Measurements from ENCODE around the gene SHISA3.
"Not testable (repeated sequence)": the region's sequence is repeated elsewhere in the genome, so short reads cannot be mapped to it uniquely, and the experiment has no call there.

Gene SHISA3

DNA sequence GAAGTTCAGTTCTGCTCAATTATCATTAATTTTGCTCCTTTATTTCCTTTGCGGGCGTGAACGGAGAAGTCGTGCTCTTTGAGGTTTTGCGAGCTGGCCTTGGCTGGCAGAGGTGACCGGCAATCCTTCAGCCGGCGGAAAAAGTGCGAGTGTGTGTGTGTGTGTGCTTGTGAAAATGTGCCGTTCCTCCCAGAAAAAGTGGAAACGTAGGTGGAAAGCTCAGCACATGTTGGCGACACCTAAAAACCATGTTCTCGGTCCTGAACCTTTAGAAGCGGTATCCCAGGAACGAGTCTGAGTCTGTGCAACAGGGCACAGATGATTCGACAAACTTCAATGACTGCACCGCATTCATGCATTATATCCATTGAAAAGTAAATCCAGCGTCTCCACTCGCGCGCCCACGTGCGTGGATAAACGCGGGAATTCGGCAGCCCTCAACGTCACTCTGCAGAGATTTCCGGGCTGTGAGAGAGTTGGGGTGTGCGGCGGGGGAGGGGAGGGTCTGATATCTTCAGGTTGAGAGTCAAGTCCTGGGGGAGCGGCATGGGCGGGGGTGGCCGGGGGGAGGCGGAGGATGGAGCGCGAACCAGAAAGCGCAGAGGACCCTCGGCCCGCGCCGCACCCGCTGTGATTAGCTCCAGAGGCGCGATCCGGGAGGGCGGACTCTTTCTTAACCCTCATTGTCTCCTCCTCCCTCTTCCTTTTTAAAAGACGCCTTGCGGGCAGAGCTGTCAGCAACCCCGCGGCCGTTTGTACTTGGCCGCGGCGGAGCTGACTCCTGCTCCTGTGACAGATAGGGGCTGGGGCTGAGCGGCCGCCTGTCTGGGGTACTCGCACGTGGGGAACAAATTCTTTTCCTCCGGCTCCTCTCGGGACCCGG, at the start of gene SHISA3:
Gene SHISA3, plus strand, starts transcription at position 737 of the 883 bp plus-strand sequence. CDS start 569 bp downstream, outside the sequence.
- peak; percentile 48 for DNase-seq (ENCODE audit: low read depth, low spot score)

DNA sequence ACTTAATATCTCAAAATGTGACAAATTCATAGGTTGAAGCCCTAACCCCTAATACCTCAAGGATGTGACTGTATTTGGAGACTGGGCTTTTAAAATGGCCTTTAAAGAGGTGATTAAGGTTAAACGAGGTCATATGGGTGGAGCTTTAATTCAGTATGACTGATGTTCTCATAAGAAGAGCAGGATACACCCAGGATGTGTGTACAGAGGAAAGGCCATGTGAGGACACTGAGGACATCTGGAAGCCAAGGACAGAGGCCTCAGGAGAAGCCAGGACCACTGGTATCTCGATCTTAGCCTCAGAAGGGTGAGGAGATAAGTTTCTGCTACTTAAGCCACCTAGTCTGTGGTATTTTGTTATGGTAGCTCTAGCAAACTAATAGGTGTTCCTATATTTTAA, 49.0 kb upstream of the SHISA3 start:
- DNase-seq (ENCODE audit: low read depth, low spot score): no peak

DNA sequence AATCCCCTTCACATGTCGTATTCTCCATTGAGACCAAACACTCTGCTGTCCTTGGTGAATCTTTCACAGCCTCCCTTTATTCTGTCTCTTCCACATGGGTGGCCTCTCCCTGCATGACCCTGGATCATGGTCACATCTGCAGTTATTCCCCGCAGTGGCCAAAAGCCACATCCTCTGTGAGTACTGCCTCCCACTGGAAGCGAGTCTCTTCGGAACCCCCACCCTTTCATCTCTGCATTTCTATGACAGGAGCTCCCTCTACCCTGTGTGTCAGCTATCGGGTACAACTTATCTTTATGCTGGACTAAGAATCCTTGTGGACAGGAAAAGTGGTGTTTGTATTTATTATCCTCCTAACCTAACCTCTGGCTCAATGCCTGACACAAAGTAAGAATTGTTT, 48.6 kb upstream of the SHISA3 start:
- DNase-seq (ENCODE audit: low read depth, low spot score): no peak

DNA sequence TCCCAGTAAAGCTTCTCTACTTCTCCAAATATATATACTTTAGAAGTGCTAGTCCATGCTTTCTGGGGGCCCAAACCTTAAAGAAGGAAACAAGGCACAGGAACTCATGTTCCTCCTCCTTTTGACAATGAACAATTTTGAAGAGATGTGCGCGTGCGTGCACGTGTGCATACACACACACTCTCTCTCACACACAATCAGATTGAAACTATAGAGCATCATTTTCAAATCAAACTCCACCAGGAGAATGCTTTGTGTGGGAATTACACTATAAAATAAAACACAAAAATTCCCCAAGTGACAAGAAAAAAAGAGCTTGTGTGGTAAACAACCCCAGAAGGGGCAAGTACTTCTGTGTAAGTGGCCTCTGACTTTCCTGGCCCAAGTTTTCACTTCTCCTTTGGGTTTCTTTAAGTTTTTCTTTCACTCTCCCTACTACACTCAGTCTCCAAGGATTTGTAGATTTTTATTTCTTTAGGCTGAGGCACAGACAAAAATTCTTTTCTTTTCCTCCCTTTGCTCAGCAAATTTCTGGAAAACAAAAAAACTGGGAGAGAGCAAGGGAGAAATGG, 46.6 kb upstream of the SHISA3 start:
- no peak for DNase-seq (ENCODE audit: low read depth, low spot score)

DNA sequence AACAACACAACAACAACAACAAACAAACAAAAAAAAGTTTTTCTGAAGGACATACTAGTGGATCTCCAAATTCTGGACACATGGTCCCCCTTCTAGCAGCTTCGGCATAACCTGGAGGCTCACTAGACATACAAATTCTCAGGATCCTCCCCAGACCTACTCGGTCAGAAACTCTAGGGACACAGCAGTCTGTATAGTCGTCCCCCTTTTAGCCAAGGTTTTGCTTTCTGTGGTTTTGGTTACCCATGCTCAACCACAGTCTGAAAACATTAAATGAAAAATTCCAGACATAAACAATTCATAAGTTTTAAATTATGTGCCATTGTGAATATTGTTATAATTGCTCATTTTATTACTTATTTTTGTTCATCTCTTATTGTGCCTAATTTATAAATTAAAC, 45.2 kb upstream of the SHISA3 start:
- no peak for DNase-seq (ENCODE audit: low read depth, low spot score)

DNA sequence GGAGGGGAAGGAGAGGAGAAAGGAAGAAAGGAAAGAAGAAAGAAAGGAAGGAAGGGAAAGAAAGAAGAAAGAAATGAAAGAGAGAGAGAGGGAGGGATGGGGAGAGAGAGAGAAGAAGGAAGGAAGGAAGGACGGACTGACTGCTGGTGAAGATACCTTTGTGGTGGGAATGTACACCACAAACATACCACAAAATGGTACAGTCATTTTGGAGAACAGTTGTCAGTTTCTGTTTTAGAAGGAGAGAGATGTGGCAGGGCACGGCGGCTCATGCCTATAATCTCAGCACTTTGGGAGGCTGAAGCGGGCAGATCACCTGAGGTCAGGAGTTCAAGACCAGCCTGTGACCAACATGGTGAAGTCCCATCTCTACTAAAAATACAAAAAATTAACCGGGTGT, 40.0 kb upstream of the SHISA3 start:
- no peak for DNase-seq (ENCODE audit: low read depth, low spot score)

DNA sequence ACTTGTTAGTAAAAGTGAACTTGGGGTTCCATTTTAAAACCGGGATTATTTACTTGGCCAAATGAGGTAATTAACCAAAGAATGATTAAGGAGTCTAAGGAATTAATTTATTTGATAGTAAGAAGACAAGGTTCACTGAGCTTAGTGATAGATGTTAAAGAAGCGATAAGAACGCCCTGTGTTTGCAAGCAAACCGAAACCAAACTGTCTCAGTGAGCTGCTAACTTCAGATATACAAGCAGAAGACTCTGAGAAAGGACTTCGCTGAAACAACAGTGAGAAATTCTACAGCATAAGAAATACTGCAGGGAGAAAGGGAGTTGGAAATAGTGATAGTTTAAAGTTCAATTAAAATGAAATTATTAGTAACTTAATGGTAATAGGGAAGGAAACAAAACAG, 37.6 kb upstream of the SHISA3 start:
- DNase-seq (ENCODE audit: low read depth, low spot score): no peak

DNA sequence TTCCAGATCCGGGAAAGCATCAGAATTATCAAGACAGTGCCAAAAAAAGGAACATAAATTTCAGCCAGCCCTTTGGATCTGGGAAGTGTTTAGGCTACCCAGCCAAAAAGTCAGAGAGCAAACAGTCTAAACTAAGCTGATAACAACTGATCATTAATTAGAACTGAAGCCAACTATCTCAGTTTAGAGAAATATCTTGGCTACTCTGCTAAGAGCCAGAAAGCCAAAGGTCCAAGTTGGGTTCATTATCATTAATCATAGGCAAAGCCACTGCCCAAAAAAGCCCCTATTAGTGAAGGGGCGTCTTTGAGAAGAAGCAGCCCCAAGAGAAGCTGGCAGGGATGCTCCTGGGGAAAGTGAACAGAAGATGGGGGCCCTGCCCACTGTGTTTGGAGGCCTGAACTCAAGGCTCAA, 37.0 kb upstream of the SHISA3 start:
- no peak for DNase-seq (ENCODE audit: low read depth, low spot score)

DNA sequence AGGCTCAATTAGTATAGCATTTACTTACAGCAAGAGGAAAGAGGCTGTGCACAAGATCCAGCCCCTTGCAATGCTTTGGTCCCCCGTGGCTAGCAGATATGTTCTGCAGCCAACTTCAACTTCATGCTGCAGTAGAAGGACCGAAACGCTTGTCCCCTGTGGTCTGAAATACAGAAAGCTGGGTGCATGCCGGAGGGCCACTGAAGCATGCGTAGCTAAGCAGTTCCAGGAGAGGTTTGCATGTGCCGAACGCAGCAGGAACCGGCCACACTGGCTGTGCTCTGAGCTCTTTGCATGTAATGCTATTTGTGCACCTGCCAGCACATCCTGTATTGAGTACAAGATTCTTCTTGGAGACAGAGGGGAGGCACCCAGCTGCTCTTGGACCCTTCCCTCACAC, 35.8 kb upstream of the SHISA3 start:
- no peak for DNase-seq (ENCODE audit: low read depth, low spot score)

DNA sequence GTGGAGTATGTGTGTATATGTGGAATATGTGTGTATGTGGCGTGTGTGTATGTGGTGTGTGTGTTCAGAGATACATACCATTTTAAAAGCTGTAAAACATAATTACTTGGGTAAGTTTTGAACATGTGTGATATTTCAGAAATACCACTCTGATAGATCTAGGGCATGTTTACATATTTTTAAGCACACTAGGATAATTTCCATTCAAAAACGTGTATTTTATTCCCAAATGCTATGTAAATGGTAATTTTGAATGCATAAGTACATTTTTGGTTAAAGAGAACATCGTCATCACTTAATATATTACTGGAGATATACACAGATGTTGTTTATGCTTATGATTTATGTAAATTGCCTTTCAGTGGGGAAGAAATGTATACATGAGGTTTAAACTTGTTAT, 34.7 kb upstream of the SHISA3 start:
- DNase-seq (ENCODE audit: low read depth, low spot score): no peak

DNA sequence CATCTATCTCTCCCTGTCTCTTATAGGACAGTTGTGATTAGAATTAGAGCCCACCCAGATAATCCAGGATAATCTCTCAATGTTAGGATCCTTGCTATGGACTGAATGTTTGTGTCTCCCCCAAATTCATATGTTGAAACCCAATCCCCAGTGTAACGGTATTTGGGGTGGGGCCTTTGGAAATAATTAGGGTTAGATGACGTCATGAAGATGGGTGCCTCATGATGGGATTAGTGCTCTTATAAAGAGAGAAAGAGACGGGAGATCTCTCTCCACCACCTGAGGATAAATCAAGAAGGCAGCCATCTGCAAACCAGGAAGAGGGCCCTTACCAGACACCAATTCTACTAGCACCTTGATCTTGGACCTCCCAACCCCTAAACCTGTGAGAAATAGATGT, 33.7 kb upstream of the SHISA3 start:
- DNase-seq (ENCODE audit: low read depth, low spot score): no peak

DNA sequence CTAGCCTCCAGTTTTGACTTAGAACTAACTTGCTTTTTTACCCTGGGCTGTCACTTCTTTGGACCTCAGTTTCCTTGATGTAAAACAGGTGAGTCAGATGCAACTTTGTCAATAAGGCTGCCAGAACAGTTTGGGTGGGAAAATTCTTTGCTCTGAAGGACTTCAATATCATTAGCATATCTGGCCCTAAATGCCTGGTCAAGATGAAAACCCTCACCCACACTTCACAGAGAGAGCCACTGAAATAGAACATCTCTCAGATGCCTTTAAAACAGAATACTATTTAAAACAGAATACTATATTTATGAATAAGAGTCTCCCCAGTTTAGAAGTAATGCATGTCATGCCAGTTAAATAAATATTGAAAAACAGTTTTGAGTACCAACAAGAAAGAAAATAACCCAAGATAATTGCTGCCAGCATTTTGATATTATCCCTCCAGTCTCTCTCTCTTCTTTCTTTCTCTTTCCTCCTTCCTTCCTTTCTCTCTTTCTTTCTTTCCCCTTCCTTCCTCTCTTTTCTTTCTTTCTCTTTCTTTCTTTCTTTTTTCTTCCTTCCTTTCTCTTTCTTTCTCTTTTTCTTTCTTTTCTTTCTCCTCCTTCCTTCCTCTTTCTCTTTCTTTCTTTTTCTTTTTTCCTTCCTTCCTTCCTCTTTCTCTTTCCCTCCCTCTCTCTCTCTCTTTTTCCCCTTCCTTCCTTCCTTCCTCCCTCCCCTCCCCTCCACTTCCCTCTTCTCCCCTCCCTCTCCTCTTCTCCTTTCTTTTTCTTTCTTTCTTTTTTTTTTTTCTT, 32.8 kb upstream of the SHISA3 start:
- DNase-seq (ENCODE audit: low read depth, low spot score): no peak

DNA sequence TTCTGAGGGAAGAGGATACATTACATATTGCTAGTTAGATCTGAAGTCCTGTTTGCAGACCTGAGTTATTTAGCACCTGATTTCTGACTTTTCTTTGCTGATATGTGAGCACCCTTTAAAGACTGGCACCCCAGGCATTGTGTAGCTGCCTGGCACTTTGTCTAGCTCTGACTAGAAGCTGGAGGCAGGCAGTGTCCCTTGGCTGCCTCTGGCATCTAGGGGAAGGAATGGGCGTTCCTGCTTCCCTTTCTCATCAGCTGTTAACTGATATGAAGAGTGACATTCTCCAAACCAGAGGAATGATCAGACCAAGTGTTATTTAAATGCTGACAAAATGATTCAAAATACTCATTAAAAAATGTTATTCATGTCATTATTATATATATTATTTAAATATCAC, 30.3 kb upstream of the SHISA3 start:
- no peak for DNase-seq (ENCODE audit: low read depth, low spot score)

DNA sequence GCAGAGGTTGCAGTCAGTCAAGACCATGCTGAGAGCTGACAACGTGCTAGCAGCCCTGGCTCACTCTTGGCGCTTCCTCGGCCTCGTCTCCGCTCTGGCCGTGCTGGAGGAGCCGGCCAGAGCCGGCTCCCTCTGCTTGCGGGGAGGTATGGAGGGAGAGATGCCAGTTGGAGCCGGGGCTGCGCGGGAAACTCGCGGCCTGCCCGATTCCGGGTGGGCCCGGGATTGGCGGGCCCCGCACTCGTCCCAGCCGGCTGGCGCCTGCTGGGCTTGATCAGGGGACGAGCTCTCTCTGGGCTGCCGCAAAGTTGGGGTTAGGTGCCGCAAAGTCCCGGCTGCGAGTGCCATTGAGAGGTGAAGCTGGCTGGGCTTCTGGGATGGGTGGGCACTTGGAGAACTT, 27.8 kb upstream of the SHISA3 start:
- DNase-seq (ENCODE audit: low read depth, low spot score): no peak

DNA sequence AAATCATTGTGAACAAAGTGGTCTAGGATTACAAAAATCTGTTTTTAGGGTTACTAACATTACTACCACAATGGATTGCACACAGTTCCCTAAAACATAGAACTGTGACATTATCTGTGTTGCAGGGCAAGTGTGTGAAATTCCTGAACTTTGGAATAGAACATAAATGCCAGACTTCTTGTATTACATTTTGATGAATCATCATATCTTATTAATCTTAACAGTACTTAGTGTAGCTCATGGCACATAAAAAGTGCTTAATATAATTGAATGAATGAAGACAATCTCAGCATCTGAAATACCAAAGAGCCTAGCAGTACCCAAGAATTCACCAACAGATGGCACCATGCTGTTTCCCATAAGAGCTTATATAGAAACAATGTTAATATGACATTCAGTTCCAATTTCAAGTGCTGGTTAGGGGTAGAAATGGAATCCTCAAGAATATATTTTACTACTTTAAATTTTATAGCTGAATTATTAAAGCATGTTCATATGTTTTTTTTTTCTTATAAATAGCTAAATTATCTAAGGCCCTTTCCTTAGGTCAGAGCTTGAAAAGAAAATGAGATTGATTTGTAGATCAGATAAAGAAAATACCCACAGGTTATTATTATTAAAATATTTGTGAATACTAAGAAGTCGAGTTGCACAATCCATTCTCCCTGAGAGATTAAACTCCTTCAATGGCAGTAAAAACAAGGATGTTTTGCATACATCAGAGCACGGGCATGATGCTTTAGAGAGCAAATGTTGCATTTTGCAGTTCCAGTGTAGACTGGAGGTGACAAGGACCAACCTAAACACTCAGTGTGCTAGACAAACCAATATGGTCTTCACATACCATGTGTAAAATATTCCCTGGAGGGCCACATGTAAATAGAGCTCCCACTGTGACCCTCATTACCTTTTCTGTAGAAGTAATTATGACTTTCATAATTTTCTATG, 25.7 kb upstream of the SHISA3 start:
- DNase-seq (ENCODE audit: low read depth, low spot score): peak; percentile 74

DNA sequence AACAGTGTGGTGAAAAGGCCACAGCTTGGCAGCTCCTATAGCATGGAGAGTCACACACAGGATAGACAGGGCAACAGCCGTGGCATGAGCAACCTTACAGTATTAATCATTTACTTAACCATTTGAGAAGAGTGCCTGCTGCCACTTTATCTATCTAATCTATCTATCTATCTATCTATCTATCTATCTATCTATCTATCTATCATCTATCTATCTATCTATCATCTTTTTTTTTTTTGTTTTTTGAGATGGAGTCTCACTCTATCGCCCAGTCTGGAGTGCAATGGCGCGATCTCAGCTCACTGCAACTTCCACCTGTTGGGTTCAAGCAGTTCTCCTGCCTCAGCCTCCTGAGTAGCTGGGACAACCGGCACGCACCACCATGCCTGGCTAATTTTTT, 25.0 kb upstream of the SHISA3 start:
- not testable (repeated sequence) for DNase-seq (ENCODE audit: low read depth, low spot score)

DNA sequence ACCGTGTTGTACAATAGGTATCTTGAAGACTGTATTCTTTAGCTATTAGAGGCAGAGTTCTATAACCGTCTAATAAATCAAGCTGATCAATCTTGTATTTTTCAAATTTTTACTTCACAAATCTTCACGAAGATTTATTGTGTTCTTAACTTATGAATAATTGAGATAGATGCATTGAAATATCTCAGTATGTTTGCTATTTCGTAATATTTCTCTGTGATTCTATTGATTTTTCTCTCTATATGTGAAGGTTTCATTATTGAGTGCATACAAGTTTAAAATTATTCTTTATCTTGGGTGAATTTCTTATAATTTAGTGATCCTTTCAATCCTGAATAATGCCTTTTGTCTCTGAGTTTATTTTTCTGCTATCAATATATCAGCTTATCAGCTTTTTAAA, 19.8 kb upstream of the SHISA3 start:
- no peak for DNase-seq (ENCODE audit: low read depth, low spot score)

DNA sequence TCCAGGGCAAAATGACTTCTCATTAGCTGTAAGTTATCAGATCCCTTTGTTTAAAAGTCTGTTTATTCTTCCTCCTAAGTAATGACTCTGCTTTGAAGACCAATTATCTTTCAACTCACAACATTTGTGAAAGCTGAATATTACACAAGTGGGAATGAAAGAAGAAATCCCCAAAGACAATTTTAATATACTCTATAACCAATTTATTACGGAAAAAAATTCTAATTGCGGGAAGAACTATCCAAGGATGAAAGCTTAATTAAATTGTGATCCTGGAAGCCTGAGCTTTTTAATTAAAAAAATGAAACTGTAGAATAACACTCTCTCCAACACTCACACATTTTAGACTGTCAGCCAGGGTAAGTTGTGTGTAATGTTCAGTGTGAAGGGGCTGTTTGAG, 15.6 kb upstream of the SHISA3 start:
- DNase-seq (ENCODE audit: low read depth, low spot score): no peak

DNA sequence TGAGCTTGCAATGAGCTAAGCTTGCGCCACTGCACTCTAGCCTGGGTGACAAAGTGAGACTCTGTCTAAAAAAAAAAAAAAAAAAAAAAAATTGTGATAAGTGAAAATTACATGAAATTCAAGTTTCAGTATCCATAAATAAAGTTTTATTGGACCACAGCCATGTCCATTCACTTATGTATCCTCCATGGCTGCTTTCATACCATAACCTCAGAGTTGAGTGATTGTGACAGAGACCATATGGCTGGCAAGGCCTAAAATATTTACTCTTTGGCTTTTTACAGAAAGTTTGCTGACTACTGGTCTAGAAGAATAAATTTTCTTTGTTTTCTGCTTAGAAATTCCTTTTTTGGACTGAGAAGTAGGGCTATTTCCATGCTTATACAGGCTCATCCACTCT, 11.8 kb upstream of the SHISA3 start:
- no peak for DNase-seq (ENCODE audit: low read depth, low spot score)

DNA sequence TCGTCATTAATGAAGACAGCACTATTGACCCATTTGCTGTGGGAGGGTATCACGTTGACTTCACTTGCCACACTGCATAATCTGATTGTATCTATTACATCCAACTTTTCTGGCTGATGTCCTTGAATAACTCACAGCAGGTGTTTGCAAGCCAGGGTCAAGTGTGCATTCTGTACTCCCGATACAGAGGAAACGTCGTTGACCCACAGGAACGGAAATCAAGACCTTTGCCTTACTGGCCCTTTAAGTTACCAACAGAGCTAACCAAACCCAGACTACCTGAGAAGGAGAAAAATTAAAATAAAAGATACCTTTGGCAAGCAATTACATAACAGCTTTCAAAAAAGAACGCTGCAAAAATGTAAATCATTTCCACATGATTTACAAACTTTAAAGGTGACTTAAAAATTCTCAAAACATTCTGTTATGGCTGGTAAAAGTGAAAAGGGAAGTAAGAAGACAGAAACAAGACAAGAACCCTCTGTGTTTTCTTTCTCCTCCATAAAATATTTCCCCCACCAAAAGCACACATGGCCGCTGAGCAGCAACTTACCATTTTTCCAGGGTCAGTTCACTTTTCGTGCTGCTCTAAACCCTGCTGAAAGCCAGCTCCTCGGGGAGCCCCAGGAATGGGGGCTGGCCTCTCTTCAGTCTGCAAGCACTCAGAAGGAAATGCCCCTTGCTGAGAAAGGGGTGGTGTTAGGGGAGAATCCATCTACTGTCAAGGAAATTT, 6.5 kb upstream of the SHISA3 start:
- no peak for DNase-seq (ENCODE audit: low read depth, low spot score)

DNA sequence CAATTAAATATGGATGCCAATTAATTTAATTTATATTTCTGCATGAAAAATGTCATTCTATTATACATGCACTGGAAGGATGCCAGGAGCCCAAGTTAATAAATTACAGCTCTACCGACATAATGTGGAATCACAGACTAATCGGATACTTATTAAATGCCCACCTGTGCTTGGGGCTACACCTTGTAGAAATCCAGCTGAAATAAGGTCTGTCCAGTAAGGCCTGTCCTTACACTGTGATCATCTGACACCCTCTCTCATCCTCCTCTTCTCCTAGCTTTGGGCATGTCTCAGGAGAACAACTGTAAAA, 6.0 kb upstream of the SHISA3 start:
- DNase-seq (ENCODE audit: low read depth, low spot score): no peak
